ENCODE data around the gene SHISA6.

Gene SHISA6

GRCh38 chr17:11356371-11356770 is 115.4 kb downstream of the SHISA6 start:
- DNase-seq: no peak

GRCh38 chr17:11363565-11364117 is 122.6 kb downstream of the SHISA6 start:
- no peak for DNase-seq

GRCh38 chr17:11366272-11366850 is 125.3 kb downstream of the SHISA6 start:
- DNase-seq: no peak

- DNase-seq: no peak
These were observed 128.6 kb downstream of the SHISA6 start for GRCh38 chr17:11369575-11369974.

GRCh38 chr17:11372692-11373091 is 131.7 kb downstream of the SHISA6 start:
- DNase-seq: no peak

GRCh38 chr17:11378506-11378905 is 137.5 kb downstream of the SHISA6 start:
- DNase-seq: no peak

GRCh38 chr17:11380761-11381160 is 139.7 kb downstream of the SHISA6 start:
- DNase-seq: no peak

- no peak for DNase-seq
These were observed 142.1 kb downstream of the SHISA6 start for GRCh38 chr17:11383157-11383556.

GRCh38 chr17:11384131-11384530 is 143.1 kb downstream of the SHISA6 start:
- no peak for DNase-seq

- no peak for DNase-seq
These were observed 146.6 kb downstream of the SHISA6 start for GRCh38 chr17:11387610-11388009.

GRCh38 chr17:11388054-11388453 is 147.0 kb downstream of the SHISA6 start:
- no peak for DNase-seq

GRCh38 chr17:11389583-11389982 is 148.6 kb downstream of the SHISA6 start:
- no peak for DNase-seq

GRCh38 chr17:11391134-11391533 is 150.1 kb downstream of the SHISA6 start:
- DNase-seq: no peak

GRCh38 chr17:11404431-11405276 is 163.6 kb downstream of the SHISA6 start:
- no peak for DNase-seq

- DNase-seq: no peak
These were observed 165.7 kb downstream of the SHISA6 start for GRCh38 chr17:11406716-11407115.

GRCh38 chr17:11412654-11413053 is 171.6 kb downstream of the SHISA6 start:
- no peak for DNase-seq

- DNase-seq: no peak
These were observed 177.3 kb downstream of the SHISA6 start for GRCh38 chr17:11418342-11418741.

GRCh38 chr17:11430751-11431150 is 189.7 kb downstream of the SHISA6 start:
- DNase-seq: no peak

- no peak for DNase-seq
These were observed 197.7 kb downstream of the SHISA6 start for GRCh38 chr17:11438673-11439072.

- no peak for DNase-seq
These were observed 200.0 kb downstream of the SHISA6 start for GRCh38 chr17:11441004-11441403.

GRCh38 chr17:11446316-11446715 is 205.3 kb downstream of the SHISA6 start:
- no peak for DNase-seq

- DNase-seq: no peak
These were observed 213.1 kb downstream of the SHISA6 start for GRCh38 chr17:11454096-11454495.

GRCh38 chr17:11458279-11458678 is 217.3 kb downstream of the SHISA6 start:
- no peak for DNase-seq

- DNase-seq: no peak
These were observed 218.9 kb downstream of the SHISA6 start for GRCh38 chr17:11459861-11460331.
